ENCODE data around the gene CISH.

Gene CISH

GRCh38 chr3:50627407-50628051 is 16.0 kb upstream of the CISH start:
- H3K27ac ChIP-seq = no peak overlapping the region
- H4K20me1 ChIP-seq (ENCODE audit: insufficient read depth) = no peaks in the 10 kb centered on the region
- no peak overlapping the region for H3K9ac ChIP-seq

GRCh38 chr3:50626401-50626800 is 14.8 kb upstream of the CISH start:
- H3K4me1 ChIP-seq (ENCODE audit: low read depth, poor library complexity, severe bottlenecking) = peaks cover 16% of the 10 kb centered on the region
- H4K20me1 ChIP-seq (ENCODE audit: insufficient read depth) = no peaks in the 10 kb centered on the region
- H3K27me3 ChIP-seq (ENCODE audit: insufficient read depth, low read depth) = no peaks in the 10 kb centered on the region
- H3K4me2 ChIP-seq = no peak overlapping the region
- TF ChIP-seq, protein P1, sequence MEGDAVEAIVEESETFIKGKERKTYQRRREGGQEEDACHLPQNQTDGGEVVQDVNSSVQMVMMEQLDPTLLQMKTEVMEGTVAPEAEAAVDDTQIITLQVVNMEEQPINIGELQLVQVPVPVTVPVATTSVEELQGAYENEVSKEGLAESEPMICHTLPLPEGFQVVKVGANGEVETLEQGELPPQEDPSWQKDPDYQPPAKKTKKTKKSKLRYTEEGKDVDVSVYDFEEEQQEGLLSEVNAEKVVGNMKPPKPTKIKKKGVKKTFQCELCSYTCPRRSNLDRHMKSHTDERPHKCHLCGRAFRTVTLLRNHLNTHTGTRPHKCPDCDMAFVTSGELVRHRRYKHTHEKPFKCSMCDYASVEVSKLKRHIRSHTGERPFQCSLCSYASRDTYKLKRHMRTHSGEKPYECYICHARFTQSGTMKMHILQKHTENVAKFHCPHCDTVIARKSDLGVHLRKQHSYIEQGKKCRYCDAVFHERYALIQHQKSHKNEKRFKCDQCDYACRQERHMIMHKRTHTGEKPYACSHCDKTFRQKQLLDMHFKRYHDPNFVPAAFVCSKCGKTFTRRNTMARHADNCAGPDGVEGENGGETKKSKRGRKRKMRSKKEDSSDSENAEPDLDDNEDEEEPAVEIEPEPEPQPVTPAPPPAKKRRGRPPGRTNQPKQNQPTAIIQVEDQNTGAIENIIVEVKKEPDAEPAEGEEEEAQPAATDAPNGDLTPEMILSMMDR (conservative IDR thresholded peaks at IDR 0.05; ENCODE audit: low read depth, low read length) = no peak
- H3K36me3 ChIP-seq (ENCODE audit: insufficient read depth) = no peaks in the 10 kb centered on the region
- H3K9ac ChIP-seq = no peak overlapping the region
- H3K27ac ChIP-seq = no peak overlapping the region
- H3K79me2 ChIP-seq (ENCODE audit: insufficient read depth, low read depth) = no peaks in the 10 kb centered on the region
- H2AFZ ChIP-seq (ENCODE audit: low read depth) = no peak overlapping the region
- no peak overlapping the region for H3K4me3 ChIP-seq (IDR thresholded peaks at IDR 0.05; ENCODE audit: insufficient read depth, low read depth, low read length)

More at GRCh38 chr3:50627407-50628051, 16.0 kb upstream of the CISH start:
- peaks cover 16% of the 10 kb centered on the region for H3K4me1 ChIP-seq (ENCODE audit: low read depth, poor library complexity, severe bottlenecking)
- H3K4me2 ChIP-seq = no peak overlapping the region
- H3K27me3 ChIP-seq (ENCODE audit: insufficient read depth, low read depth) = no peaks in the 10 kb centered on the region
- H3K36me3 ChIP-seq (ENCODE audit: insufficient read depth) = no peaks in the 10 kb centered on the region
- no peak overlapping the region for H3K4me3 ChIP-seq (IDR thresholded peaks at IDR 0.05; ENCODE audit: insufficient read depth, low read depth, low read length)
- no peak overlapping the region for H2AFZ ChIP-seq (ENCODE audit: low read depth)
- TF ChIP-seq, protein P1 (conservative IDR thresholded peaks at IDR 0.05; ENCODE audit: low read depth, low read length) = no peak
- H3K79me2 ChIP-seq (ENCODE audit: insufficient read depth, low read depth) = no peaks in the 10 kb centered on the region

DNA sequence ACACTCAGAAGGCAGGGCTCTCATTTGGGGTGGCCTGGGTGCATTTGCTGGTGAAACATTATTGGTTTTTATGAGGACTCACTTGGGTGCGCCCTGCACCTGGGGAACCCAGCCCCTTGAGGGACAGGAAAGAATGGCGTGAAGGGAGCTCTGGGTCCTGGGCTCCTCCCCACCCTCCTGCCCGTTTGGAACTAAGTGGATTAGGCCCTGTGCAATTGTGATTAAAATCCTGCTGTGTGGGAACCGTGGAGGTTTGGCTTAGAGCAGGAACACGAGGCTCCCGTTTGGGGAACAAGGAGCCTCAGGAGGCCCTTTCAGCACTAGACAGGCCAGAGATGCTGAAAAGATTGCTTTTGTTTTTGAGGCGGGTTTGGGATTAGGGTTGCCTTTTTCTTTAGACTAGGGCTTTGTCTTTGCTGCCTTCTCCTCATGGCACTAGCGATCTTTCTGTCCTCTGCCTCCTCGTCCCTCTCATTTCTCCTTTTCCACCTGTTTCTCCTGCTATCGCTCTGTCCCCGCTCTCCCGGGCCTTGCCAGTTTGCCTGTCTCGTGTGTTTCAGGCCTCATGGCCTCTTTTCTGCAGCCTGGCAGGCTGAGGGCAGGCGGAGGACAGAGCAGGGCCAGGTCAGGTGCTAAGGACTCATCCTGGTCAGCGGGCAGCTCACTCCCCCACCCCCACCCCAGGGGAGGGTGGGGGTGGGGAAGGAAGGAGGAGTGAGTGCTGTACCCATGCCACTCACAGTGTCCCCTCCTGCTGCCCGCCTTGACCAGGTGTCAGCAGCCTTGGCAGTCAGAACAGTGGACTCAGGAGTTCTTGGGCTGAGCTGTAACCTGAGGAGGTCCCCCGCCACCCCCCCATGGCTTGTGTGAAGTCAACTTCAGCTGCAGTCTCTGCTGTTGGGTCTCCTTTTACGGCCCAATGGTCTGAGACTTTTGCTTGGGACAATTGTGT is 13.9 kb upstream of the CISH start:
- no peaks in the 10 kb centered on the region for H3K79me2 ChIP-seq (ENCODE audit: insufficient read depth, low read depth)

GRCh38 chr3:50624634-50625033 is 13.1 kb upstream of the CISH start:
- H3K4me1 ChIP-seq (ENCODE audit: low read depth, poor library complexity, severe bottlenecking) = peaks cover 16% of the 10 kb centered on the region
- H3K4me2 ChIP-seq = no peak overlapping the region
- no peak overlapping the region for H3K4me3 ChIP-seq (IDR thresholded peaks at IDR 0.05; ENCODE audit: insufficient read depth, low read depth, low read length)
- no peak overlapping the region for H3K9ac ChIP-seq
- no peaks in the 10 kb centered on the region for H3K79me2 ChIP-seq (ENCODE audit: insufficient read depth, low read depth)
- no peaks in the 10 kb centered on the region for H3K36me3 ChIP-seq (ENCODE audit: insufficient read depth)
- no peaks in the 10 kb centered on the region for H3K27me3 ChIP-seq (ENCODE audit: insufficient read depth, low read depth)
- no peaks in the 10 kb centered on the region for H4K20me1 ChIP-seq (ENCODE audit: insufficient read depth)
- no peak overlapping the region for H2AFZ ChIP-seq (ENCODE audit: low read depth)
- no peak overlapping the region for H3K27ac ChIP-seq
- TF ChIP-seq, protein P1 (conservative IDR thresholded peaks at IDR 0.05; ENCODE audit: low read depth, low read length) = no peak

More for the DNA sequence above, 13.9 kb upstream of the CISH start:
- H3K27me3 ChIP-seq (ENCODE audit: insufficient read depth, low read depth) = no peaks in the 10 kb centered on the region
- no peaks in the 10 kb centered on the region for H4K20me1 ChIP-seq (ENCODE audit: insufficient read depth)
- H3K36me3 ChIP-seq (ENCODE audit: insufficient read depth) = no peaks in the 10 kb centered on the region
- no peak overlapping the region for H3K9ac ChIP-seq
- H3K4me3 ChIP-seq (IDR thresholded peaks at IDR 0.05; ENCODE audit: insufficient read depth, low read depth, low read length) = no peak overlapping the region
- H2AFZ ChIP-seq (ENCODE audit: low read depth) = no peak overlapping the region
- TF ChIP-seq, protein P1 (conservative IDR thresholded peaks at IDR 0.05; ENCODE audit: low read depth, low read length) = no peak
- H3K4me1 ChIP-seq (ENCODE audit: low read depth, poor library complexity, severe bottlenecking) = peaks cover 16% of the 10 kb centered on the region
- no peak overlapping the region for H3K27ac ChIP-seq
- no peak overlapping the region for H3K4me2 ChIP-seq
